ENCODE measurements around the gene SYPL1.

Gene SYPL1

DNA sequence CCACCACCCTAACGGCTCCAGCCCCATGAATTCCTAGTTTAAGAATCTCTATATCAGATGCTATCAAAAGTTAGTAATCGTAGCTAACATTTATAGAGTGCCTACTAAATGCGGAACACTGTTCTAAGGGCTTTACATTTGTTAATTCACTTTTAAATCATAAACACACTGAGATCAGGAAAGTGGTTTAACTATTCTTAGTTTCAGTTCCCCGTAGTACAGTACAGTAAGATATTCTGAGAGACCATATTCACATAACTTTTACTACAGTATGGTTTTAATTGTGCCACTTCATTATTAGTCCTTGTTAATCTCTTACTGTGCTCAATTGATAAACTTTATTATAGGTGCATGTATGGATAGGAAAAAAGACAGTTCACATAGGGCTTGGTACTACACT is 22.5 kb downstream of the SYPL1 start:
- TF ChIP-seq ZNF549 (tag by site-specific recombination; IDR thresholded peaks at IDR 0.05) (no peak), ZNF394 (tag by site-specific recombination; IDR thresholded peaks at IDR 0.05; ENCODE audit: borderline replicate concordance) (no peak), ZNF843 (tag by site-specific recombination; IDR thresholded peaks at IDR 0.05) (no peak), ZNF157 (tag by site-specific recombination; IDR thresholded peaks at IDR 0.05) (no peak), ZFP37 (tag by site-specific recombination; IDR thresholded peaks at IDR 0.05) (no peak), SALL2 (tag by site-specific recombination; IDR thresholded peaks at IDR 0.05; ENCODE audit: borderline replicate concordance) (no peak), ZNF16 (tag by site-specific recombination; IDR thresholded peaks at IDR 0.05; ENCODE audit: low read depth) (no peak), ZNF112 (tag by site-specific recombination; IDR thresholded peaks at IDR 0.05) (no peak), GLIS1 (tag by site-specific recombination; IDR thresholded peaks at IDR 0.05) (no peak), ZNF140 (tag by site-specific recombination; IDR thresholded peaks at IDR 0.05) (no peak), ZNF473 (tag by site-specific recombination; IDR thresholded peaks at IDR 0.05) (no peak), ZIC2 (tag by site-specific recombination; IDR thresholded peaks at IDR 0.05) (no peak)
- TF ChIP-seq, protein P1, sequence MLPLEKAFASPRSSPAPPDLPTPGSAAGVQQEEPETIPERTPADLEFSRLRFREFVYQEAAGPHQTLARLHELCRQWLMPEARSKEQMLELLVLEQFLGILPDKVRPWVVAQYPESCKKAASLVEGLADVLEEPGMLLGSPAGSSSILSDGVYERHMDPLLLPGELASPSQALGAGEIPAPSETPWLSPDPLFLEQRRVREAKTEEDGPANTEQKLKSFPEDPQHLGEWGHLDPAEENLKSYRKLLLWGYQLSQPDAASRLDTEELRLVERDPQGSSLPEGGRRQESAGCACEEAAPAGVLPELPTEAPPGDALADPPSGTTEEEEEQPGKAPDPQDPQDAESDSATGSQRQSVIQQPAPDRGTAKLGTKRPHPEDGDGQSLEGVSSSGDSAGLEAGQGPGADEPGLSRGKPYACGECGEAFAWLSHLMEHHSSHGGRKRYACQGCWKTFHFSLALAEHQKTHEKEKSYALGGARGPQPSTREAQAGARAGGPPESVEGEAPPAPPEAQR (tag by site-specific recombination; IDR thresholded peaks at IDR 0.05) = no peak
- TF ChIP-seq, protein P2, sequence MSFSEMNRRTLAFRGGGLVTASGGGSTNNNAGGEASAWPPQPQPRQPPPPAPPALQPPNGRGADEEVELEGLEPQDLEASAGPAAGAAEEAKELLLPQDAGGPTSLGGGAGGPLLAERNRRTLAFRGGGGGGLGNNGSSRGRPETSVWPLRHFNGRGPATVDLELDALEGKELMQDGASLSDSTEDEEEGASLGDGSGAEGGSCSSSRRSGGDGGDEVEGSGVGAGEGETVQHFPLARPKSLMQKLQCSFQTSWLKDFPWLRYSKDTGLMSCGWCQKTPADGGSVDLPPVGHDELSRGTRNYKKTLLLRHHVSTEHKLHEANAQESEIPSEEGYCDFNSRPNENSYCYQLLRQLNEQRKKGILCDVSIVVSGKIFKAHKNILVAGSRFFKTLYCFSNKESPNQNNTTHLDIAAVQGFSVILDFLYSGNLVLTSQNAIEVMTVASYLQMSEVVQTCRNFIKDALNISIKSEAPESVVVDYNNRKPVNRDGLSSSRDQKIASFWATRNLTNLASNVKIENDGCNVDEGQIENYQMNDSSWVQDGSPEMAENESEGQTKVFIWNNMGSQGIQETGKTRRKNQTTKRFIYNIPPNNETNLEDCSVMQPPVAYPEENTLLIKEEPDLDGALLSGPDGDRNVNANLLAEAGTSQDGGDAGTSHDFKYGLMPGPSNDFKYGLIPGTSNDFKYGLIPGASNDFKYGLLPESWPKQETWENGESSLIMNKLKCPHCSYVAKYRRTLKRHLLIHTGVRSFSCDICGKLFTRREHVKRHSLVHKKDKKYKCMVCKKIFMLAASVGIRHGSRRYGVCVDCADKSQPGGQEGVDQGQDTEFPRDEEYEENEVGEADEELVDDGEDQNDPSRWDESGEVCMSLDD (tag by site-specific recombination; IDR thresholded peaks at IDR 0.05) = no peak
- Histone ChIP-seq H3K9me3 (ENCODE audit: control insufficient read depth, insufficient read depth, low read depth, low read length) (no peaks in the 10 kb centered on the region), H3K4me1 (ENCODE audit: control insufficient read depth, insufficient read depth, low read length) (0 out of 2 replicates have a peak, but pooled peaks cover 2% of the 10 kb centered on the region), H3K27ac (ENCODE audit: extremely low read depth, low read depth, low read length) (no peak overlapping the region), H3K36me3 (ENCODE audit: control insufficient read depth in 2 of 2, insufficient read depth in 1 of 2, low read length in 2 of 2) (peaks cover 17 to 41% of the 10 kb centered on the region in 2 experiments), H3K4me3 (ENCODE audit: low read depth, low read length) (no peak overlapping the region)
- ChIA-PET POLR2A (no interaction called here), CTCF (interaction anchor here (0.7 to 1.6 kb wide), 3 partner anchors 21 to 64 kb away, joined by 3 to 4 read pairs (median 3); no protein-coding TSS in a partner anchor)

DNA sequence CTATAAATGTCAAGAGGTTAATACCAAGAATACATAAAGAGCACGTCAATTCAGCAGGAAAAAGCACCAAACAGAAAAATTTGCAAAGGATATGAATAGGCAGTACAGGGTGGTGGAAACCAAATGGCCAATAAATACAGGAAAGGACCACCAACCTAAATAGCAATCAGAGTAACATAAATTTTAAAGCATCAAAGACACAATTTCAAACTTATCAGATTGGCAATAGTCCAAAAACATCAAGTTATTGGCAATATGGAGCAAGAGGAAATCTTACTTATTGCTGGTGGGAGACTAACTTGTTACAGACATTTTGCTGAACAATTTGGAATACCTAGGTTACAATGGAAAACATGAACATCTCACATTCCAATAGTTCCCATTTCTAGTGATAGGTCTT is 24.1 kb downstream of the SYPL1 start:
- POLR2A ChIA-PET = interaction anchor here (0.7 kb wide), 1 partner anchor 17 kb away, joined by 4 read pairs; no protein-coding TSS in a partner anchor
- no peak overlapping the region for H3K4me3 ChIP-seq (ENCODE audit: low read depth, low read length)
- H3K9me3 ChIP-seq (ENCODE audit: control insufficient read depth, insufficient read depth, low read depth, low read length) = no peaks in the 10 kb centered on the region
- H3K4me1 ChIP-seq (ENCODE audit: control insufficient read depth, insufficient read depth, low read length) = 0 out of 2 replicates have a peak, but pooled peaks cover 2% of the 10 kb centered on the region
- H3K27ac ChIP-seq (ENCODE audit: extremely low read depth, low read depth, low read length) = no peak overlapping the region
- CTCF ChIA-PET = no interaction called here
- H3K36me3 ChIP-seq (ENCODE audit: control insufficient read depth in 2 of 2, insufficient read depth in 1 of 2, low read length in 2 of 2) = peaks cover 17 to 32% of the 10 kb centered on the region in 2 experiments
- no peak for TF ChIP-seq MYNN (tag by site-specific recombination; IDR thresholded peaks at IDR 0.05; ENCODE audit: borderline replicate concordance)
- no peak for TF ChIP-seq ZNF654 (tag by site-specific recombination; IDR thresholded peaks at IDR 0.05; ENCODE audit: low read depth)
- TF ChIP-seq SCRT2 (tag by site-specific recombination; IDR thresholded peaks at IDR 0.05) = no peak
- TF ChIP-seq MEIS1 (CRISPR knock-in tag; IDR thresholded peaks at IDR 0.05; ENCODE audit: borderline replicate concordance) = no peak
- TF ChIP-seq KLF1 (tag by site-specific recombination; IDR thresholded peaks at IDR 0.05) = no peak
- TF ChIP-seq, protein P3, sequence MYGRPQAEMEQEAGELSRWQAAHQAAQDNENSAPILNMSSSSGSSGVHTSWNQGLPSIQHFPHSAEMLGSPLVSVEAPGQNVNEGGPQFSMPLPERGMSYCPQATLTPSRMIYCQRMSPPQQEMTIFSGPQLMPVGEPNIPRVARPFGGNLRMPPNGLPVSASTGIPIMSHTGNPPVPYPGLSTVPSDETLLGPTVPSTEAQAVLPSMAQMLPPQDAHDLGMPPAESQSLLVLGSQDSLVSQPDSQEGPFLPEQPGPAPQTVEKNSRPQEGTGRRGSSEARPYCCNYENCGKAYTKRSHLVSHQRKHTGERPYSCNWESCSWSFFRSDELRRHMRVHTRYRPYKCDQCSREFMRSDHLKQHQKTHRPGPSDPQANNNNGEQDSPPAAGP (tag by site-specific recombination; IDR thresholded peaks at IDR 0.05) = no peak
- TF ChIP-seq, protein P4, sequence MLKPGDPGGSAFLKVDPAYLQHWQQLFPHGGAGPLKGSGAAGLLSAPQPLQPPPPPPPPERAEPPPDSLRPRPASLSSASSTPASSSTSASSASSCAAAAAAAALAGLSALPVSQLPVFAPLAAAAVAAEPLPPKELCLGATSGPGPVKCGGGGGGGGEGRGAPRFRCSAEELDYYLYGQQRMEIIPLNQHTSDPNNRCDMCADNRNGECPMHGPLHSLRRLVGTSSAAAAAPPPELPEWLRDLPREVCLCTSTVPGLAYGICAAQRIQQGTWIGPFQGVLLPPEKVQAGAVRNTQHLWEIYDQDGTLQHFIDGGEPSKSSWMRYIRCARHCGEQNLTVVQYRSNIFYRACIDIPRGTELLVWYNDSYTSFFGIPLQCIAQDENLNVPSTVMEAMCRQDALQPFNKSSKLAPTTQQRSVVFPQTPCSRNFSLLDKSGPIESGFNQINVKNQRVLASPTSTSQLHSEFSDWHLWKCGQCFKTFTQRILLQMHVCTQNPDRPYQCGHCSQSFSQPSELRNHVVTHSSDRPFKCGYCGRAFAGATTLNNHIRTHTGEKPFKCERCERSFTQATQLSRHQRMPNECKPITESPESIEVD (tag by site-specific recombination; IDR thresholded peaks at IDR 0.05) = peak; percentile 27; the same call in 1 of the 2 replicates
- no peak for TF ChIP-seq ZNF155 (tag by site-specific recombination; IDR thresholded peaks at IDR 0.05)
- peak; percentile 58 for TF ChIP-seq FEZF1 (tag by site-specific recombination; IDR thresholded peaks at IDR 0.05)
- no peak for TF ChIP-seq ZNF529 (tag by site-specific recombination; IDR thresholded peaks at IDR 0.05; ENCODE audit: insufficient replicate concordance)
- TF ChIP-seq, protein P5, sequence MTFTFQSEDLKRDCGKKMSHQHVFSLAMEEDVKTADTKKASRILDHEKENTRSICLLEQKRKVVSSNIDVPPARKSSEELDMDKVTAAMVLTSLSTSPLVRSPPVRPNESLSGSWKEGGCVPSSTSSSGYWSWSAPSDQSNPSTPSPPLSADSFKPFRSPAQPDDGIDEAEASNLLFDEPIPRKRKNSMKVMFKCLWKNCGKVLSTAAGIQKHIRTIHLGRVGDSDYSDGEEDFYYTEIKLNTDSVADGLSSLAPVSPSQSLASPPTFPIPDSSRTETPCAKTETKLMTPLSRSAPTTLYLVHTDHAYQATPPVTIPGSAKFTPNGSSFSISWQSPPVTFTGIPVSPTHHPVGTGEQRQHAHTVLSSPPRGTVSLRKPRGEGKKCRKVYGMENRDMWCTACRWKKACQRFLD (tag by site-specific recombination; IDR thresholded peaks at IDR 0.05) = no peak
- no peak for TF ChIP-seq ZNF174 (tag by site-specific recombination; IDR thresholded peaks at IDR 0.05)
- TF ChIP-seq WT1 (tag by site-specific recombination; IDR thresholded peaks at IDR 0.05) = no peak
- no peak for TF ChIP-seq ZNF394 (tag by site-specific recombination; IDR thresholded peaks at IDR 0.05; ENCODE audit: borderline replicate concordance)
- TF ChIP-seq ZNF510 (tag by site-specific recombination; IDR thresholded peaks at IDR 0.05; ENCODE audit: insufficient replicate concordance) = no peak
- no peak for TF ChIP-seq SETDB1 (IDR thresholded peaks at IDR 0.05; ENCODE audit: insufficient read length, low read length)

Data from HEK293 (cell line).